K562 (cell line): ENCODE measurements around the gene MED13L. TPM values are rescaled to one million over a fixed set of nuclear protein-coding genes. Genes with fewer than 3 reads are reported as not detected.

ENCODE experiments used
- ATAC-seq: fragments of 200-7000 bp; cut with Tn5 transposase; 3 replicates; pipeline ENCODE4 v1.9.1; 2020; ENCODE audit warnings: moderate library complexity
- BruUV-seq: library from RNA; stranded (reverse); fragments of 400-500 nt; replicated peaks from 2 replicates; lab custom pipeline; 2021; lab: Mats Ljungman, UMichigan
- CTCF ChIA-PET: fragments of 300-600 bp; formaldehyde crosslinking; extraction: SDS; loops from one replicate; lab custom pipeline; 2021; ENCODE audit warnings: low intra/inter-chr PET ratio; lab: Yijun Ruan, JAX
- POLR2A ChIA-PET: fragments of 300-600, 350-650 bp; sonication (Branson Sonifier 250); formaldehyde crosslinking; extraction: SDS; loops from one replicate; lab custom pipeline; 2021; ENCODE audit warnings: antibody characterized with exemption, inconsistent platforms; lab: Yijun Ruan, JAX
- DNase-seq, 4 experiments: peaks; one replicate each; pipeline versions ENCODE4 v3.0.0 to v3.0.0-alpha.2; 2011 to 2018; ENCODE audit warnings: low spot score in 3 of 4, mixed read lengths in 3 of 4; ENCODE audit errors: extremely low read depth in 1 of 4
- FAIRE-seq: peaks from 2 replicates; lab custom pipeline; 2011; peaks lifted over from hg19 to GRCh38; lab: Jason Lieb, UNC
- H2AFZ ChIP-seq: 2 replicates; pipeline ENCODE4 v1.6.0; 2011; ENCODE audit warnings: low read depth, low read length, control low read depth, inconsistent platforms
- H3K27ac ChIP-seq: fragments of 200-600 bp; 3 replicates; pipeline ENCODE4 v1.8.0; 2011; ENCODE audit warnings: low read depth, mild to moderate bottlenecking, control low read depth, inconsistent platforms, low read length, moderate library complexity, mixed read lengths; ENCODE audit errors: extremely low read depth
- H3K27me3 ChIP-seq, 2 experiments: fragments of 300-600 bp in 1 of 2; 2 replicates in 1 of 2; 3 replicates in 1 of 2; pipeline versions ENCODE4 v1.6.0 to v1.8.0; 2011; ENCODE audit warnings: inconsistent platforms in 2 of 2, low read length in 2 of 2, mild to moderate bottlenecking in 1 of 2, mixed read lengths in 1 of 2, moderate library complexity in 1 of 2; ENCODE audit not compliant: control insufficient read depth in 2 of 2, insufficient read depth in 2 of 2
- H3K36me3 ChIP-seq: fragments of 300-600 bp; 3 replicates; pipeline ENCODE4 v1.8.0; 2011; ENCODE audit warnings: mild to moderate bottlenecking, low read length, inconsistent platforms; ENCODE audit not compliant: control insufficient read depth, insufficient read depth
- H3K4me1 ChIP-seq, 2 experiments: fragments of 200-600 bp in 1 of 2; replicated peaks in 1 of 2; 2 replicates in 1 of 2; 3 replicates in 1 of 2; pipeline versions ENCODE4 v1.5.1 to v1.8.0; 2011; ENCODE audit warnings: inconsistent platforms in 2 of 2, low read length in 2 of 2, mild to moderate bottlenecking in 1 of 2, mixed read lengths in 1 of 2, moderate library complexity in 1 of 2; ENCODE audit not compliant: control insufficient read depth in 2 of 2, insufficient read depth in 2 of 2
- H3K4me2 ChIP-seq: 2 replicates; pipeline ENCODE4 v1.6.1; 2011; ENCODE audit warnings: low read length, control low read depth, inconsistent platforms, mixed read lengths; ENCODE audit not compliant: insufficient read depth
- H3K4me3 ChIP-seq: fragments of 200-600 bp; sonication (generic), shearing (Covaris generic); 2 replicates; pipeline ENCODE4 v1.5.1; 2016; ENCODE audit warnings: control low read depth, inconsistent platforms
- H3K79me2 ChIP-seq: fragments of 200-600 bp; 3 replicates; pipeline ENCODE4 v1.8.0; 2011; ENCODE audit warnings: low read length, inconsistent platforms; ENCODE audit not compliant: control insufficient read depth, insufficient read depth
- H3K9ac ChIP-seq, 2 experiments: 2 replicates each; pipeline versions ENCODE4 v1.6.0 to v1.6.1; 2011; ENCODE audit warnings: low read depth in 2 of 2, low read length in 2 of 2, control low read depth in 1 of 2, inconsistent platforms in 1 of 2, mild to moderate bottlenecking in 1 of 2, mixed read lengths in 1 of 2; ENCODE audit not compliant: insufficient read depth in 1 of 2
- H3K9me1 ChIP-seq: one replicate; pipeline ENCODE4 v1.6.0; 2011; ENCODE audit warnings: inconsistent platforms, mild to moderate bottlenecking, low read length, moderate library complexity; ENCODE audit not compliant: control insufficient read depth, insufficient read depth
- H3K9me3 ChIP-seq: replicated peaks from 2 replicates; pipeline ENCODE4 v1.5.1; 2011; ENCODE audit warnings: low read depth, low read length, inconsistent platforms; ENCODE audit not compliant: control insufficient read depth, insufficient read depth
- H4K20me1 ChIP-seq: replicated peaks from 2 replicates; pipeline ENCODE4 v1.6.1; 2011; ENCODE audit warnings: low read length, inconsistent platforms, mixed read lengths; ENCODE audit not compliant: control insufficient read depth, insufficient read depth
- L3MBTL2 ChIP-seq: fragments of 450-650 bp; IDR thresholded peaks from 2 replicates; pipeline ENCODE4 v1.6.1; 2016; ENCODE audit warnings: mild to moderate bottlenecking, moderate library complexity
- POLR2B ChIP-seq: fragments of 450-650 bp; IDR thresholded peaks from 2 replicates; pipeline ENCODE4 v1.6.1; 2018; ENCODE audit warnings: low read depth; ENCODE audit not compliant: partially characterized antibody
- WGBS: fragments of 100-300 bp; shearing (Covaris generic); methylation state at CpG from one replicate; pipeline ENCODE4 v1.1.6; 2016; ENCODE audit warnings: low coverage, mixed read lengths; ENCODE audit not compliant: insufficient coverage; ENCODE audit errors: missing lambda C conversion rate; 5-methylcytosine and 5-hydroxymethylcytosine counted together
- in situ Hi-C: fragments of 300-500 bp; cut with MboI; formaldehyde crosslinking; loops from 4 replicates; pipeline ENCODE4 v1.15.0; 2018; ENCODE audit warnings: inconsistent platforms, mixed read lengths
- intact Hi-C: fragments of 100-400 bp; cut with micrococcal nuclease; formaldehyde crosslinking; loops from 2 replicates; pipeline ENCODE4 v1.14.2; 2022
- polyA plus RNA-seq, 8 experiments: library from polyadenylated mRNA; depleted of rRNA in 4 of 8; stranded (reverse) in 5 of 8; unstranded in 3 of 8; fragments of >200 nt; fragmentation: Nextera tagmentation in 2 of 8; fragmentation: Illumina TruSeq in 1 of 8; extraction: Ambion mirVana in 2 of 8; extraction: Trizol in 1 of 8; gene quantifications; 2 replicates each; pipeline versions ENCODE4 v1.2.1 to v1.2.3, GENCODE V29; 2011 to 2014; ENCODE audit warnings: inconsistent platforms in 1 of 8, missing spikeins in 1 of 8
- total RNA-seq, 7 experiments: library from RNA; depleted of rRNA in 6 of 7; stranded (reverse); fragments of >200 nt in 6 of 7; fragmentation: Illumina TruSeq in 2 of 7; extraction: Trizol in 2 of 7; gene quantifications; 2 replicates each; pipeline versions ENCODE4 v1.2.1 to v1.2.3, GENCODE V29; 2011 to 2021; ENCODE audit warnings: low replicate concordance in 1 of 7
- TF ChIP-seq, protein P1 (sequence below): fragments of 150-350 bp; IDR thresholded peaks from 2 replicates; pipeline ENCODE4 v1.6.1; 2014; ENCODE audit warnings: low read depth, mild to moderate bottlenecking, low read length, borderline replicate concordance
- TF ChIP-seq, protein P2 (sequence below), 2 experiments: IDR thresholded peaks; 2 replicates each; pipeline ENCODE4 v1.6.1; 2011; ENCODE audit warnings: borderline replicate concordance in 1 of 2, control low read depth in 1 of 2, low read depth in 1 of 2, low read length in 1 of 2, mild to moderate bottlenecking in 1 of 2, mixed read lengths in 1 of 2, moderate library complexity in 1 of 2; ENCODE audit not compliant: insufficient read depth in 1 of 2, insufficient read length in 1 of 2, poor library complexity in 1 of 2, severe bottlenecking in 1 of 2; ENCODE audit errors: extremely low read depth in 1 of 2
- TF ChIP-seq, protein P3 (sequence below): fragments of 450-650 bp; IDR thresholded peaks from 2 replicates; pipeline ENCODE4 v1.6.1; 2016; ENCODE audit warnings: mild to moderate bottlenecking, moderate library complexity

The MED13L gene
- total and polyA plus RNA-seq, 9 of the 15 experiments (the other 6 are each of a cell fraction or from before 2014, with no cell fraction given): 13.4 to 90.3 (median 36.9) TPM

DNA sequence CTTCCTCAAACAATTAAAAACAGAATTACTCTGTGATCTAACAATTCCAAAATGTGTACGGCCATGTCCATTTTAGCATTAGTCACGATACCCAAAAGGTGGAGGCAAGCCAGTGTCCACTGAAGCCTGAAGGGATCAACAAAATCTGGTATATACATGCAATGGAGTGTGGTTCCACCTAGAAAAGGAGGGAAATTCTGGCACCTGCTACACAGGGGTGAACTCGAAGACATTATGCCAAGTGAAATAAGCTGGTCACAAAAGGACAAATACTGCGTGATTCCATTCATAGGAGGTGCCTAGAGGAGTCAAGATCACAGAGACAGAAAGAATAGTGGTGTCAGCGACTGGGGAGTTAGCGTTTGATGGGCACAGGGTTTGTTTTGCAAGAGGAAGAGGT, 331.4 kb downstream of the MED13L start:
- Histone ChIP-seq H3K4me3 (no peak overlapping the region), H3K4me1 (no peaks in the 10 kb centered on the region; a peak in 1 of 5 replicates), H3K27me3 (no peaks in the 10 kb centered on the region), H3K27ac (no peak overlapping the region), H2AFZ (no peak overlapping the region), H3K9me1 (no peaks in the 10 kb centered on the region), H3K4me2 (no peak overlapping the region), H3K36me3 (no peaks in the 10 kb centered on the region), H3K79me2 (no peaks in the 10 kb centered on the region), H3K9ac (no peak overlapping the region), H4K20me1 (no peaks in the 10 kb centered on the region), H3K9me3 (no peaks in the 10 kb centered on the region)
- TF ChIP-seq, protein P1, sequence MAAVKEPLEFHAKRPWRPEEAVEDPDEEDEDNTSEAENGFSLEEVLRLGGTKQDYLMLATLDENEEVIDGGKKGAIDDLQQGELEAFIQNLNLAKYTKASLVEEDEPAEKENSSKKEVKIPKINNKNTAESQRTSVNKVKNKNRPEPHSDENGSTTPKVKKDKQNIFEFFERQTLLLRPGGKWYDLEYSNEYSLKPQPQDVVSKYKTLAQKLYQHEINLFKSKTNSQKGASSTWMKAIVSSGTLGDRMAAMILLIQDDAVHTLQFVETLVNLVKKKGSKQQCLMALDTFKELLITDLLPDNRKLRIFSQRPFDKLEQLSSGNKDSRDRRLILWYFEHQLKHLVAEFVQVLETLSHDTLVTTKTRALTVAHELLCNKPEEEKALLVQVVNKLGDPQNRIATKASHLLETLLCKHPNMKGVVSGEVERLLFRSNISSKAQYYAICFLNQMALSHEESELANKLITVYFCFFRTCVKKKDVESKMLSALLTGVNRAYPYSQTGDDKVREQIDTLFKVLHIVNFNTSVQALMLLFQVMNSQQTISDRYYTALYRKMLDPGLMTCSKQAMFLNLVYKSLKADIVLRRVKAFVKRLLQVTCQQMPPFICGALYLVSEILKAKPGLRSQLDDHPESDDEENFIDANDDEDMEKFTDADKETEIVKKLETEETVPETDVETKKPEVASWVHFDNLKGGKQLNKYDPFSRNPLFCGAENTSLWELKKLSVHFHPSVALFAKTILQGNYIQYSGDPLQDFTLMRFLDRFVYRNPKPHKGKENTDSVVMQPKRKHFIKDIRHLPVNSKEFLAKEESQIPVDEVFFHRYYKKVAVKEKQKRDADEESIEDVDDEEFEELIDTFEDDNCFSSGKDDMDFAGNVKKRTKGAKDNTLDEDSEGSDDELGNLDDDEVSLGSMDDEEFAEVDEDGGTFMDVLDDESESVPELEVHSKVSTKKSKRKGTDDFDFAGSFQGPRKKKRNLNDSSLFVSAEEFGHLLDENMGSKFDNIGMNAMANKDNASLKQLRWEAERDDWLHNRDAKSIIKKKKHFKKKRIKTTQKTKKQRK: no peak
- TF ChIP-seq, protein P2, sequence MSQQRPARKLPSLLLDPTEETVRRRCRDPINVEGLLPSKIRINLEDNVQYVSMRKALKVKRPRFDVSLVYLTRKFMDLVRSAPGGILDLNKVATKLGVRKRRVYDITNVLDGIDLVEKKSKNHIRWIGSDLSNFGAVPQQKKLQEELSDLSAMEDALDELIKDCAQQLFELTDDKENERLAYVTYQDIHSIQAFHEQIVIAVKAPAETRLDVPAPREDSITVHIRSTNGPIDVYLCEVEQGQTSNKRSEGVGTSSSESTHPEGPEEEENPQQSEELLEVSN (IDR thresholded peaks at IDR 0.05; ENCODE audit: borderline replicate concordance in 1 of 2, extremely low read depth in 1 of 2, insufficient read depth in 1 of 2, insufficient read length in 1 of 2, low read depth in 1 of 2, low read length in 1 of 2, poor library complexity in 1 of 2, severe bottlenecking in 1 of 2): peak in 1 of 2 experiments; percentile 16
- TF ChIP-seq POLR2B (no peak), L3MBTL2 (0 out of 2 replicates have a peak, but pooled peaks have one; percentile 33)
- TF ChIP-seq, protein P3, sequence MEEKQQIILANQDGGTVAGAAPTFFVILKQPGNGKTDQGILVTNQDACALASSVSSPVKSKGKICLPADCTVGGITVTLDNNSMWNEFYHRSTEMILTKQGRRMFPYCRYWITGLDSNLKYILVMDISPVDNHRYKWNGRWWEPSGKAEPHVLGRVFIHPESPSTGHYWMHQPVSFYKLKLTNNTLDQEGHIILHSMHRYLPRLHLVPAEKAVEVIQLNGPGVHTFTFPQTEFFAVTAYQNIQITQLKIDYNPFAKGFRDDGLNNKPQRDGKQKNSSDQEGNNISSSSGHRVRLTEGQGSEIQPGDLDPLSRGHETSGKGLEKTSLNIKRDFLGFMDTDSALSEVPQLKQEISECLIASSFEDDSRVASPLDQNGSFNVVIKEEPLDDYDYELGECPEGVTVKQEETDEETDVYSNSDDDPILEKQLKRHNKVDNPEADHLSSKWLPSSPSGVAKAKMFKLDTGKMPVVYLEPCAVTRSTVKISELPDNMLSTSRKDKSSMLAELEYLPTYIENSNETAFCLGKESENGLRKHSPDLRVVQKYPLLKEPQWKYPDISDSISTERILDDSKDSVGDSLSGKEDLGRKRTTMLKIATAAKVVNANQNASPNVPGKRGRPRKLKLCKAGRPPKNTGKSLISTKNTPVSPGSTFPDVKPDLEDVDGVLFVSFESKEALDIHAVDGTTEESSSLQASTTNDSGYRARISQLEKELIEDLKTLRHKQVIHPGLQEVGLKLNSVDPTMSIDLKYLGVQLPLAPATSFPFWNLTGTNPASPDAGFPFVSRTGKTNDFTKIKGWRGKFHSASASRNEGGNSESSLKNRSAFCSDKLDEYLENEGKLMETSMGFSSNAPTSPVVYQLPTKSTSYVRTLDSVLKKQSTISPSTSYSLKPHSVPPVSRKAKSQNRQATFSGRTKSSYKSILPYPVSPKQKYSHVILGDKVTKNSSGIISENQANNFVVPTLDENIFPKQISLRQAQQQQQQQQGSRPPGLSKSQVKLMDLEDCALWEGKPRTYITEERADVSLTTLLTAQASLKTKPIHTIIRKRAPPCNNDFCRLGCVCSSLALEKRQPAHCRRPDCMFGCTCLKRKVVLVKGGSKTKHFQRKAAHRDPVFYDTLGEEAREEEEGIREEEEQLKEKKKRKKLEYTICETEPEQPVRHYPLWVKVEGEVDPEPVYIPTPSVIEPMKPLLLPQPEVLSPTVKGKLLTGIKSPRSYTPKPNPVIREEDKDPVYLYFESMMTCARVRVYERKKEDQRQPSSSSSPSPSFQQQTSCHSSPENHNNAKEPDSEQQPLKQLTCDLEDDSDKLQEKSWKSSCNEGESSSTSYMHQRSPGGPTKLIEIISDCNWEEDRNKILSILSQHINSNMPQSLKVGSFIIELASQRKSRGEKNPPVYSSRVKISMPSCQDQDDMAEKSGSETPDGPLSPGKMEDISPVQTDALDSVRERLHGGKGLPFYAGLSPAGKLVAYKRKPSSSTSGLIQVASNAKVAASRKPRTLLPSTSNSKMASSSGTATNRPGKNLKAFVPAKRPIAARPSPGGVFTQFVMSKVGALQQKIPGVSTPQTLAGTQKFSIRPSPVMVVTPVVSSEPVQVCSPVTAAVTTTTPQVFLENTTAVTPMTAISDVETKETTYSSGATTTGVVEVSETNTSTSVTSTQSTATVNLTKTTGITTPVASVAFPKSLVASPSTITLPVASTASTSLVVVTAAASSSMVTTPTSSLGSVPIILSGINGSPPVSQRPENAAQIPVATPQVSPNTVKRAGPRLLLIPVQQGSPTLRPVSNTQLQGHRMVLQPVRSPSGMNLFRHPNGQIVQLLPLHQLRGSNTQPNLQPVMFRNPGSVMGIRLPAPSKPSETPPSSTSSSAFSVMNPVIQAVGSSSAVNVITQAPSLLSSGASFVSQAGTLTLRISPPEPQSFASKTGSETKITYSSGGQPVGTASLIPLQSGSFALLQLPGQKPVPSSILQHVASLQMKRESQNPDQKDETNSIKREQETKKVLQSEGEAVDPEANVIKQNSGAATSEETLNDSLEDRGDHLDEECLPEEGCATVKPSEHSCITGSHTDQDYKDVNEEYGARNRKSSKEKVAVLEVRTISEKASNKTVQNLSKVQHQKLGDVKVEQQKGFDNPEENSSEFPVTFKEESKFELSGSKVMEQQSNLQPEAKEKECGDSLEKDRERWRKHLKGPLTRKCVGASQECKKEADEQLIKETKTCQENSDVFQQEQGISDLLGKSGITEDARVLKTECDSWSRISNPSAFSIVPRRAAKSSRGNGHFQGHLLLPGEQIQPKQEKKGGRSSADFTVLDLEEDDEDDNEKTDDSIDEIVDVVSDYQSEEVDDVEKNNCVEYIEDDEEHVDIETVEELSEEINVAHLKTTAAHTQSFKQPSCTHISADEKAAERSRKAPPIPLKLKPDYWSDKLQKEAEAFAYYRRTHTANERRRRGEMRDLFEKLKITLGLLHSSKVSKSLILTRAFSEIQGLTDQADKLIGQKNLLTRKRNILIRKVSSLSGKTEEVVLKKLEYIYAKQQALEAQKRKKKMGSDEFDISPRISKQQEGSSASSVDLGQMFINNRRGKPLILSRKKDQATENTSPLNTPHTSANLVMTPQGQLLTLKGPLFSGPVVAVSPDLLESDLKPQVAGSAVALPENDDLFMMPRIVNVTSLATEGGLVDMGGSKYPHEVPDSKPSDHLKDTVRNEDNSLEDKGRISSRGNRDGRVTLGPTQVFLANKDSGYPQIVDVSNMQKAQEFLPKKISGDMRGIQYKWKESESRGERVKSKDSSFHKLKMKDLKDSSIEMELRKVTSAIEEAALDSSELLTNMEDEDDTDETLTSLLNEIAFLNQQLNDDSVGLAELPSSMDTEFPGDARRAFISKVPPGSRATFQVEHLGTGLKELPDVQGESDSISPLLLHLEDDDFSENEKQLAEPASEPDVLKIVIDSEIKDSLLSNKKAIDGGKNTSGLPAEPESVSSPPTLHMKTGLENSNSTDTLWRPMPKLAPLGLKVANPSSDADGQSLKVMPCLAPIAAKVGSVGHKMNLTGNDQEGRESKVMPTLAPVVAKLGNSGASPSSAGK: peak; percentile 35; the same call in 1 of the 2 replicates
- DNase-seq (no peak), ATAC-seq (no peak), FAIRE-seq (peak; percentile 19)
- BruUV-seq: no TSS peak
- ChIA-PET POLR2A (no interaction called here), CTCF (no interaction called here)
- in situ Hi-C loops: loop anchor here (25.0 kb wide), 1 partner anchor 1959 kb away; no protein-coding TSS in a partner anchor
- intact Hi-C loops: loop anchor here (5.0 to 10.0 kb wide), 2 partner anchors 751 to 1281 kb away; no protein-coding TSS in a partner anchor
- WGBS: 46% methylated on average over 6 of the region's 6 CpGs
